DOHH2 (cell line): ENCODE data around the gene LAMC3.

Experiments used
- EZH2phosphoT487 ChIP-seq: fragments of 200-600 bp; sonication (generic); IDR thresholded peaks from 2 replicates; pipeline ENCODE4 v1.6.1; 2017; ENCODE audit warnings: borderline replicate concordance, mild to moderate bottlenecking, antibody characterized with exemption, low read length, moderate library complexity, mixed read lengths
- TF ChIP-seq, protein P1 (sequence below): fragments of 200-600 bp; sonication (generic); IDR thresholded peaks from one replicate; pipeline ENCODE4 v1.5.1; 2014; ENCODE audit warnings: antibody characterized with exemption, mild to moderate bottlenecking, low read depth, low read length; ENCODE audit not compliant: poor library complexity, severe bottlenecking

DNA sequence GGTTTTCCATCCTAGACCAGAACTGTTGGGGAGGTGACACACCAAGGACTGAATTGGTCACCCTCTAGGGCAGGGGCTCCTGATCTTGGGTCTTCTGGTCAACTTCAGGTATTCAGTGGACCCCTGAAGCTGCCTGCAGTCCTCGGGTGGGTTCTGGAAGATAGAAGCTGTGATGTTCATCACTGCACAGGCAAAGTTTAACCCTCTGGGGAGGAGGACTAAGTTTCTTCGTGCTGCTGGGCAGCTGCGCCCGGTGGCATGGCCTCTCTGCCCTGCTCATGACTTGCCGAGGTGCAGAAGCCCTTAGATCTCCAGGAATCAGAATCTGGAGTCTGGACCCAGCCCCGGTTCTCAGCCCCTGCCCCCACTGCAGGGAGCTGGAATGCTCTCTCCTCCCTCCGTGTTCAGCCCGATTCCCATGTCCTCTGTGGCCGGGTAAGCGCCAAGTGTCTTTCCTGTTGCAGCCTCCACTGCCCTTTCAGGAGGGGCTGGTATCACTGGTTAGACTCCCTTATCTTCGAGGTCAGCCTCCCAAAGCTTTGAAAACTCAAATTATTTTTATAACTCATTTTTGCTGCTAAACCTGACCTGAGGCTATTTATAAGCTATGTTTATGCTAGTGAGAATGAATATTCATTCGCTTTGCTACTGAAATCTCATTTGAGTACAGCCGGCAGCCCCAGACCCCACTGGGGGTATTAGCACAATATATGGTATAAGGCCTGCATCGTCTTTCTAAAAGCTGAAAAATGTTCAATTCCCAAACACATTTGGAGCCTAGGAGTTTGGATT, 1.7 kb downstream of the LAMC3 start:
- TF ChIP-seq EZH2phosphoT487, result no peak
- TF ChIP-seq, protein P1, sequence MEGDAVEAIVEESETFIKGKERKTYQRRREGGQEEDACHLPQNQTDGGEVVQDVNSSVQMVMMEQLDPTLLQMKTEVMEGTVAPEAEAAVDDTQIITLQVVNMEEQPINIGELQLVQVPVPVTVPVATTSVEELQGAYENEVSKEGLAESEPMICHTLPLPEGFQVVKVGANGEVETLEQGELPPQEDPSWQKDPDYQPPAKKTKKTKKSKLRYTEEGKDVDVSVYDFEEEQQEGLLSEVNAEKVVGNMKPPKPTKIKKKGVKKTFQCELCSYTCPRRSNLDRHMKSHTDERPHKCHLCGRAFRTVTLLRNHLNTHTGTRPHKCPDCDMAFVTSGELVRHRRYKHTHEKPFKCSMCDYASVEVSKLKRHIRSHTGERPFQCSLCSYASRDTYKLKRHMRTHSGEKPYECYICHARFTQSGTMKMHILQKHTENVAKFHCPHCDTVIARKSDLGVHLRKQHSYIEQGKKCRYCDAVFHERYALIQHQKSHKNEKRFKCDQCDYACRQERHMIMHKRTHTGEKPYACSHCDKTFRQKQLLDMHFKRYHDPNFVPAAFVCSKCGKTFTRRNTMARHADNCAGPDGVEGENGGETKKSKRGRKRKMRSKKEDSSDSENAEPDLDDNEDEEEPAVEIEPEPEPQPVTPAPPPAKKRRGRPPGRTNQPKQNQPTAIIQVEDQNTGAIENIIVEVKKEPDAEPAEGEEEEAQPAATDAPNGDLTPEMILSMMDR, result no peak
